Upper lobe of left lung (tissue), 4 donors: ENCODE measurements around the gene ABL1.

Experiments
- EP300 ChIP-seq, 4 donors: sonication (generic); formaldehyde crosslinking; IDR thresholded peaks; one replicate each; pipeline ENCODE4 v1.5.1; 2017; ENCODE audit warnings: antibody characterized with exemption in 4 of 4, control low read depth in 2 of 4
- TF ChIP-seq, protein P1 (sequence below), 6 experiments: fragments of 450-650 bp in 4 of 6; fragments of 200-600 bp in 2 of 6; sonication (generic) in 2 of 6; IDR thresholded peaks; one replicate each; pipeline ENCODE4 v1.5.1; 2016 to 2019; ENCODE audit warnings: antibody characterized with exemption in 6 of 6

DNA sequence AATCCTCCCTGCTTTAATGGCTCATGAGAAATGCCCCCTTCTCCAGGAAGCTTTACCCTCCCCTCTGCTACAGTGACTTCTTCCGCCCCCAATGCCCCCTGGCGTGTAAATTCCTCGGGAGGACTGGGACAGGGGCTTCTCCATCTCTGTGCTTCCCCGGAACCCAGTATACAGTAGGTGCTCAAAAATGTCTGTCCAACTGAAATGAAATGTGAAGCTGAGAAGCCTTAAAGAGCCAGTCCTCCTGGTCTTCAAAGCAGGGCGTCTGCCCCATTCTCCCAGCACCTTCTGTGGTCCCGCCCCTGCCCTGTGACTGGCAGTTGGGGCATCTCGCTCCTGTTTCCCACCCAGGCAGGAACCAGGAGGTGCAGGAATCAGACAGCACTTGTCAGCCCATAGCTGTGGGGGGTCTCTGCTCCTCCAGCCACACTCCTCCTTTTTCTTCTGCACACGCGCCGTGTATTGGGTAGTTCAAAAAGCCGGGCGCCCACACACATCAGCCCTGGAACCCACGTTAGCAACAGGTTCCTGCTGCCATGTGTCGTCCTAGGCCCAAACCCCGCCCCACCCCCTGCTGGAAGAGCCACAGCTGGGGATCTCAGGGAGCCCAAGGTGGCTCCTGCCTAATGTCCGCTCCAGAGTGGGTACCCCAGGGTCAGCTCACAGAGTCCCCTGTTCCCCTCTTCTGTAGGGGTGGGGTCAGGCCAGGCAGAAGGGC lies 88.0 kb downstream of the ABL1 start:
- TF ChIP-seq, protein P1, sequence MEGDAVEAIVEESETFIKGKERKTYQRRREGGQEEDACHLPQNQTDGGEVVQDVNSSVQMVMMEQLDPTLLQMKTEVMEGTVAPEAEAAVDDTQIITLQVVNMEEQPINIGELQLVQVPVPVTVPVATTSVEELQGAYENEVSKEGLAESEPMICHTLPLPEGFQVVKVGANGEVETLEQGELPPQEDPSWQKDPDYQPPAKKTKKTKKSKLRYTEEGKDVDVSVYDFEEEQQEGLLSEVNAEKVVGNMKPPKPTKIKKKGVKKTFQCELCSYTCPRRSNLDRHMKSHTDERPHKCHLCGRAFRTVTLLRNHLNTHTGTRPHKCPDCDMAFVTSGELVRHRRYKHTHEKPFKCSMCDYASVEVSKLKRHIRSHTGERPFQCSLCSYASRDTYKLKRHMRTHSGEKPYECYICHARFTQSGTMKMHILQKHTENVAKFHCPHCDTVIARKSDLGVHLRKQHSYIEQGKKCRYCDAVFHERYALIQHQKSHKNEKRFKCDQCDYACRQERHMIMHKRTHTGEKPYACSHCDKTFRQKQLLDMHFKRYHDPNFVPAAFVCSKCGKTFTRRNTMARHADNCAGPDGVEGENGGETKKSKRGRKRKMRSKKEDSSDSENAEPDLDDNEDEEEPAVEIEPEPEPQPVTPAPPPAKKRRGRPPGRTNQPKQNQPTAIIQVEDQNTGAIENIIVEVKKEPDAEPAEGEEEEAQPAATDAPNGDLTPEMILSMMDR (IDR thresholded peaks at IDR 0.05), result no peak
- no peak for TF ChIP-seq EP300 (IDR thresholded peaks at IDR 0.05)
